ENCODE results near the gene MEX3D.

MEX3D gene

DNA sequence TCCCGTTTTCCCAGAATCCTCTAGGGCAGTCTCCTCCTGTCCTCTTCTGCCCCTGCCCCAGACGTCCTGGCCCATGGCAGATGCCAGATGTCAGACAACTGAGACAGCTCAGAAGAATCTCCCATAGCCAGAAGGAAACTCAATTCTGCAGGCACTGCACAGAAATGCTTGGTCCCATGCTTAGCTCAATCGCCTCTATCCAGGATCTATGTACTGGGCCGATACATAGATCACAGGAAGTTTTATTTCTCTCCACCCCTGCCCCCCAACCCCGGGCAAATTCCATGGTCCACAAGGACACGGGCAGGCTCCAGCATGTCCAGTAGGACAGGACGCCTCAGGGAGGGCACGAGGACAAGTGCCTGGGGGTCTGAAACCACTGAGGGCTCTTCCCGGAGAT is 19.7 kb upstream of the MEX3D start:
- no peak overlapping the region for H3K4me3 ChIP-seq (ENCODE audit: low read depth, low read length)
- in situ Hi-C loops (cut with HindIII; ENCODE audit: low sequenced_read_pairs) = no loop called here
- DNase-seq (ENCODE audit: low read depth) = no peak
- TF ChIP-seq, protein P1, sequence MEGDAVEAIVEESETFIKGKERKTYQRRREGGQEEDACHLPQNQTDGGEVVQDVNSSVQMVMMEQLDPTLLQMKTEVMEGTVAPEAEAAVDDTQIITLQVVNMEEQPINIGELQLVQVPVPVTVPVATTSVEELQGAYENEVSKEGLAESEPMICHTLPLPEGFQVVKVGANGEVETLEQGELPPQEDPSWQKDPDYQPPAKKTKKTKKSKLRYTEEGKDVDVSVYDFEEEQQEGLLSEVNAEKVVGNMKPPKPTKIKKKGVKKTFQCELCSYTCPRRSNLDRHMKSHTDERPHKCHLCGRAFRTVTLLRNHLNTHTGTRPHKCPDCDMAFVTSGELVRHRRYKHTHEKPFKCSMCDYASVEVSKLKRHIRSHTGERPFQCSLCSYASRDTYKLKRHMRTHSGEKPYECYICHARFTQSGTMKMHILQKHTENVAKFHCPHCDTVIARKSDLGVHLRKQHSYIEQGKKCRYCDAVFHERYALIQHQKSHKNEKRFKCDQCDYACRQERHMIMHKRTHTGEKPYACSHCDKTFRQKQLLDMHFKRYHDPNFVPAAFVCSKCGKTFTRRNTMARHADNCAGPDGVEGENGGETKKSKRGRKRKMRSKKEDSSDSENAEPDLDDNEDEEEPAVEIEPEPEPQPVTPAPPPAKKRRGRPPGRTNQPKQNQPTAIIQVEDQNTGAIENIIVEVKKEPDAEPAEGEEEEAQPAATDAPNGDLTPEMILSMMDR (IDR thresholded peaks at IDR 0.05; ENCODE audit: low read depth, low read length, missing control alignments) = no peak

- in situ Hi-C loops (cut with HindIII; ENCODE audit: low sequenced_read_pairs) = no loop called here
- TF ChIP-seq, protein P1 (IDR thresholded peaks at IDR 0.05; ENCODE audit: low read depth, low read length, missing control alignments) = no peak
- no peak overlapping the region for H3K4me3 ChIP-seq (ENCODE audit: low read depth, low read length)
- DNase-seq (ENCODE audit: low read depth) = no peak
These were observed 17.1 kb upstream of the MEX3D start for GRCh38 chr19:1585243-1585580.

DNA sequence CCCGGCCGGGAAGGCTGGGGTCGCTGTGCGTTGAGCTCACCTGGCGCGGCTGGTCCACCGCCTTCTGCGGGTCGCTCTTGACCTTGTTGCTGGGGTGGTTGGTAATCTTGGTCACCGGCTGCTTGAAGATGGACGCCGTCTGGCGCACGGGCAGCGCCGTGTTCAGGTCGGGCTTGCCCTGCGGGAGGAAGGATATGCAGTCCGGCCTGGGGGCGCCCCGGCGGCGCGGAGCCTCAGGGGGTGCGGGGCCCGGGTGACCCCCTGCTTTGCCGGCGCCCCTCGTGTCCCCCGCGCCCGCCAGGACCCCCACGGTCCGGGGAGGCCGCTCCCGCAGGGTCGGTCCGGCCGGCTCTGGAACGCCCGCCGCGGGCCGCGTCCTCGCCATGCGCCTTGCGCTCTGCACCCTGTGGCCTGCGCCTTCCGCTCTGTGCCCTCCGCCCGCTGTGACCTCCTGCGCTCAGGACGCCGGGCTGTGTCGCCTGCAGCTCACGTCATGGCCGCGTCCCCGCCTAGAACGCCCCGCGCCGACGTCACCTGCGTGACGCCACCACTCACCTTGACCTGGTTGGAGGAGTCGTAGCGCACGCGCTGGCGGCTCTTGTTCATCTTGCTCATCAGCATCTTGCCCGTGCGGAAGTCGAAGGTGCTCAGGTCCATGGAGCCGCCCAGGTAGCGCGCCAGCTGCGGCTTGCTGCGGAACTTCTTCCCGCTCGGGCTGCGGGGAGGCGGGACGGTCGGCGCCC is 16.5 kb upstream of the MEX3D start:
- in situ Hi-C loops (cut with HindIII; ENCODE audit: low sequenced_read_pairs) = no loop called here
- DNase-seq (ENCODE audit: low read depth) = no peak
- H3K4me3 ChIP-seq (ENCODE audit: low read depth, low read length) = no peak overlapping the region
- TF ChIP-seq, protein P1 (IDR thresholded peaks at IDR 0.05; ENCODE audit: low read depth, low read length, missing control alignments) = no peak

GRCh38 chr19:1582201-1582600 is 14.1 kb upstream of the MEX3D start:
- in situ Hi-C loops (cut with HindIII; ENCODE audit: low sequenced_read_pairs) = no loop called here
- H3K4me3 ChIP-seq (ENCODE audit: low read depth, low read length) = no peak overlapping the region
- no peak for DNase-seq (ENCODE audit: low read depth)
- TF ChIP-seq, protein P1 (IDR thresholded peaks at IDR 0.05; ENCODE audit: low read depth, low read length, missing control alignments) = no peak

GRCh38 chr19:1580957-1581356 is 12.8 kb upstream of the MEX3D start:
- in situ Hi-C loops (cut with HindIII; ENCODE audit: low sequenced_read_pairs) = no loop called here
- TF ChIP-seq, protein P1 (IDR thresholded peaks at IDR 0.05; ENCODE audit: low read depth, low read length, missing control alignments) = no peak
- DNase-seq (ENCODE audit: low read depth) = no peak
- H3K4me3 ChIP-seq (ENCODE audit: low read depth, low read length) = no peak overlapping the region

- in situ Hi-C loops (cut with HindIII; ENCODE audit: low sequenced_read_pairs) = no loop called here
- TF ChIP-seq, protein P1 (IDR thresholded peaks at IDR 0.05; ENCODE audit: low read depth, low read length, missing control alignments) = no peak
- H3K4me3 ChIP-seq (ENCODE audit: low read depth, low read length) = no peak overlapping the region
- DNase-seq (ENCODE audit: low read depth) = no peak
These were observed 12.3 kb upstream of the MEX3D start for GRCh38 chr19:1580382-1580781.
